OCI-M2 (cell line): ENCODE measurements around the gene SCAF4.
"Not testable (repeated sequence)": the region's sequence is repeated elsewhere in the genome, so short reads cannot be mapped to it uniquely, and the experiment has no call there.

ENCODE experiments used
- DNase-seq: peaks from one replicate; lab custom pipeline; 2025; ENCODE audit not compliant: unreplicated experiment; lab: John Stamatoyannopoulos, UW

Gene SCAF4

DNA sequence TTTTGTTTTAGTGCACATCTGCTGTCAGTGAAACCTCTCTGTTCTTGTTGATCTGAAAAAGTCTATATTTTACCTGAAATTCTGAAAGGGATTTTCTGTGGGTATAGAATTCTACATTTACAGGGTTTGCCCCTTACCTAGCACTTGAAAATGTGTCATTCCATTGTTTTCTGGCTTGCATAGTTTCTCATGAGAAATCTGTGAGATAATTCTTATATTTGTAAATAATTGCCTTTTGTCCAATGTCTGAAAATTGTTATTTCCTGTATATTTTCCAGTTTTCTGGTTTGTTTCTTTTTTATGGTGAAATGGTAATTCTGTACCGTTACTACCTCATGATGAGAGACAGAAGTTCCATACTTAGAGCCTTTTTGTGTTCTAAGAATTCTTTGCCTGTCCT is 11.8 kb upstream of the SCAF4 start:
- DNase-seq = no peak

DNA sequence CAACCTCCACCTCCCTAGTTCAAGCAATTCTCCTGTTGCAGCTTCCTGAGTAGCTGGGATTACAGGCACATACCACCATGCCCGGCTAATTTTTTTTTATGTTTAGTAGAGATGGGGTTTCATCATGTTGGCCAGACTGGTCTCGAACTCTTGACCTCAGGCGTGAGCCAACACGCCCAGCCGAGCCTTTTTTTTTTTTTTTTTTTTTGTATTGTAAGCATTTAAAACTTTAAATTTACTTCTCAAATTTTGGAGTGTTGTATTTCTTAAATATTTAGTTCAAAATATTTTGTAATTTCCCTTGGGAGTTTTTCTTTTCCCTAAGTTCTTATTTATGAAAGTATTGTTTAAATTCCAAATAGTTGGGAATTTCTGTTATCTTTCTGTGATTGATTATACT is 9.2 kb upstream of the SCAF4 start:
- DNase-seq = no peak

DNA sequence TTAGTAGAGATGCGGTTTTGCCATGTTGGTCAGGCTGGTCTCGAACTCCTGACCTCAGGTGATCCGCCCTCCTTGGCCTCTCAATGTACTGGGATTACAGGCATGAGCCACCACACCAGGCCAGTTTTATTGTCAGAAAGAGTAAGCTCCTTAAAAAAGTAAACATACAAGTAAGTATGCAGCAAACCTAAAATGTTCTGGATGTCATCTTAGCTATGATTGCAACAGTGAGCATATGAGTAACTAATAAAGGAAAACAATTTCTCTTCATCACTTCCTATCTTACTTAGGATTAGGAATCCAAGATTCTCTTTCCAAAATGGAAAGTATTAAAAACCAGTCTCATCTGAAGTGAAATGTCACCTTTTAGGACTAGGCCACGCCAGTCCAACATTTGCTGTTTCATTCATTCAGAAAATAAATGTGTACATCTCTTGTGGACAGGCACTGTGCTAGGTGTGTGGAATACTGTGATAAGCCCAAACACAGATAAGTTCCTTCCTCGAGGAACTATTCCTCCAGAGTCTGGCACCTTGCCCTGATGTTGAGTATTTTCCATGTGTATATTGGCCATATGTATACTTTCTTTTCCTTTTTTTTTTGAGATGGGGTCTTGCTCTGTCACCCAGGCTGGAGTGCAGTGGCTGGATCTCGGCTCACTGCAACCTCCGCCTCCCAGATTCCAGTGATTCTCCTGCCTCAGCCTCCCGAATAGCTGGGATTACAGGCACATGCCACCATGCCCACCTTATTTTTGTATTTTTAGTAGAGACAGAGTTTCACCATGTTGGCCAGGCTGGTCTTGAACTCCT is 5.9 kb upstream of the SCAF4 start:
- not testable (repeated sequence) for DNase-seq

DNA sequence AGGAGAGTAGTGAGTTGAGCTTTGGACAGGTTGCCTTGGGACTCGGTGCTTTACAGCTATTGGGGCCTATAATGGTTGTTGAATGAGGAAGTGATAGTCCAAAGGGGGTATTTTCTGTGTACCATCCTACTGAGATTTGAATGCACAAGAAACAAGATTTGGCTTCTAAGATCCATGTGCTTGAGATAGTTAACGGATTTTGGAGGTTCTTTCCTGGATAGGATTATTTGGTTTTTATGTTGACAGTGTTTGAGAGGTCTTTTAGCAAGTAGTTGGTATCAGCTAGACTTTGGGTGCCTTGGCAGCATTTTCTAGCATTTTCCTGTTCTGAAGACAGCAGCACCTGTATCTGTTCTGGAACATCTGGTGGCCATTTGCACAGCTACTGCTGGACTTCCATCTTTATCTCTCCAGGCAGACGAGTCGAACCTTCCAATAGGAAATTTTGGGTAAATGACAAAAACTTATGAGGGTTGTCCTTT is 3.6 kb upstream of the SCAF4 start:
- no peak for DNase-seq

DNA sequence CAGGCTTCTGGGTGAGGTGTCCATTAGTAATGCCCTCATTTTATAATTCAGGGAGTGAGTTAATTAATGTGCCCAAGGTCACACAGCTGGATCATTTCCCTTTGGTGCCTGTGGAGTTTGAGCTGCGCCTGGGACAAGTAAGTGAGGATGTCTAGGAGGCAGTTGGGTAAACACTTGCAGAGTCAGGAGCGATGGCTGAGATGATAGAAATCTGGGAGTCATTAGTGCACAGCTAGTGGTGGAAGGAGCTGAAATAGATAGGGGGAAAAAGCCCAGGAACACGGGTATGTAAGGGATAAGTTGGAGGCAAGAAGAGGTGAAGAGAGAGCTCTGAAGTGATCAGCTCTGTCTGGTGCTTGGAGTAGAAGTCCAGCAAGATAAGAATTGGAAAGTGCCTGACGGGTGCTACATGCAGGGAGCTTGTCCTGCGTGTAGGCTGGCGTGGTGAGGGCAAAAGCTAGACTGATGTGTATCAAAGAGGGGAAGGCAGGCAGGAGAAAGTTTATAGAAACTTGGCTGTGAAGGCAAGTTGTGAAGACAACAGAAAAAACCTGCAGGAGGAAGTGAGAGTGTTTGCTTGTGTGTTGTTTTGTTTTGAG is 1.7 kb upstream of the SCAF4 start:
- no peak for DNase-seq

DNA sequence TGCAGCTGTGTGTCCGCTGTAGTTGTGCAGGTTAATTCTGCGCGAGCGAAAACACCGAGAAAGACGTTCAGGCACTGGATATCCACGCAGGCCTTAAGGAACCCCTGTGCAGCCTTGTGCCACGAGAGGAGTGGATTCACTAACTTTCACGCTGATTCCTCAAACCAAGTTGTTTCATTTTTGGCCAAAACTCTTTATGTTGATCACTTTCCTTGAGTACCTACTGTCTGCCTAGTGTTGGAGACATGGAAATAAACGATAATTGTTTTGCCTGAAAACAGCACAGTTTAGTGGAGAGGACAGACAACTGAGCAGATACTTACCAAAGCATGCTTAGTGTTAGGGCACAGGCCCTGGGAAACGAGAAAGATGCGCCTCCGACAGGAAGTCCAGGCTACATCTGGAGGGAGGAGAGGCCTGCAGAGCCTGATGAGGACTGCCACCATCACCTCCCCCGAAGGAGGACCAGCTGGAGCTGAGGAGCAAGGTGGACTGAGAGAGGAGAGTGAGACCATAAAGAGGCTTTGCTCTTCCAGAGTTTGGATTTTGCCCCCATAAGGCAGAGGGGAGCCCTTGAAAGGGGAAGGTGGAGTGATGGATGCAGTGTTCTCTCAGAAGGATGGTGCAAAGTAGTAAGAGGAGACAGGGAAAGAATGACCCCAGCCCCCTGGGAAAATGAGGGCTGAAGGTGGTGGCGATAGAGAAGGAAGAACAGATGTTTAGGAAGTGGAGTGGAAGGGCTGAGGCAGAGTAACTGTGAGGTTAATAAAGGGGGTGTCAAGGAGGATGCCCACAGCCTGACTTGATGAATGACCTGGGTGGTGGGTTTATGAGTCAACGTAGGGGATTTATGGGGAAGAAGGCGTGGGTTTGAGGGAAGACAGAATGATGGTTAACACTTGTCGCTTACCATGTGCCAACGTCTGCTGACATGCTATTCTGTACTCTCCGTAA is 956 bp upstream of the SCAF4 start:
- DNase-seq = no peak

DNA sequence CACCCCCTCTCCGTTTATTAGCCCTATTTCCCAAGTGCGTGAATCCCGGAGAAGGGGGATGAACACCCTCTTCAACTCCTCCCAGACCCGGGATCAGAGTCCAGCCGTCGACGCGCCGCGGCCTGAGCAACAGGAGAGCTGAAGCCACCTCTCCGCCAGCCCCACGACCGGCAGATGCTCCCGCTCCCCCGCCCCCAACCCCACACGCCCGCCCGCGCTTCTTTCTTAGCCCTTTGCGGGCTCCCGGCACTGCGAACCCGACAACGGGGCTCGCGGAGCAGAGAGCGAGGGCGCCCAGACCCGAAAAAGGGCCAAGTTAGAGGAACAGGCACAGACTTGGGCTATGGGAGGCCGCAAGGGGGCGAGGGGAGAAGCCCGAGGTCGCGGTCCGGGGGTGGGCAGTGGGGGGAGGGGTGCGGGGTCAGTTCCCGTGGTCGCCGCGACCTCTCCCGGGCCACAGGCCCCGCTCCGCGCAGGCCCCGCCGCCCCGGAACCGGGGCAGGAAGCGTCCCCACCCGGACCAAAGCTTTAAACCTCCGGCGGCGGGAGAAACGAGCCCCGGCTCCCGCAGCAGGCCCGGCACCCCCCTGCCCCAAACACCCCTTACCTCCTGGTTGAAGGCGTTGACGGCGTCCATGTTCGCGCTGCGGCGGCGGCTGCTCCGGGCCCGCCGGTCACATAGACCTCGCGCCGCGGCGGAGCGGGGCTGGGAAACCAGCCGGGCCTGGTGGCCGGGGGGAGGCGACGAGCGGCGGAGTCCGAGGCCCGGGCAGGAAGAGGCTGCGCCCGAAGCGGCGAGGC is 662 bp downstream of the SCAF4 start:
- no peak for DNase-seq

DNA sequence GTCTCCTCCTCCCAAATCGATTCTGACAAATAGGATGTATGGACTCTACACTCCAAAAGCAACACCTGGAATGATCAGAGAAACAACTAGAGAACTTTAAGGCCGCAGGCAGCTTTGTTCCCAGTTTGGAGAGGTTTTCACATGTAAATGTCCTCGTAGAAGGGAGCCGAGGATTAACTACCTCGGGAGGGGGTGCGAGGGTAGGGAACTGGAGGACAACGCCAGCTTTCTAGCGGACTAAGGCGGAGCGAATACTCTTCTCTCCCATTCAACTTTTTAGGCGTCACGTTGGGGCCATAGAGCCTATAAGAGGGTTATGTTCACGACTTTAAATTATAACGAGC is 1.2 kb downstream of the SCAF4 start:
- DNase-seq = no peak

DNA sequence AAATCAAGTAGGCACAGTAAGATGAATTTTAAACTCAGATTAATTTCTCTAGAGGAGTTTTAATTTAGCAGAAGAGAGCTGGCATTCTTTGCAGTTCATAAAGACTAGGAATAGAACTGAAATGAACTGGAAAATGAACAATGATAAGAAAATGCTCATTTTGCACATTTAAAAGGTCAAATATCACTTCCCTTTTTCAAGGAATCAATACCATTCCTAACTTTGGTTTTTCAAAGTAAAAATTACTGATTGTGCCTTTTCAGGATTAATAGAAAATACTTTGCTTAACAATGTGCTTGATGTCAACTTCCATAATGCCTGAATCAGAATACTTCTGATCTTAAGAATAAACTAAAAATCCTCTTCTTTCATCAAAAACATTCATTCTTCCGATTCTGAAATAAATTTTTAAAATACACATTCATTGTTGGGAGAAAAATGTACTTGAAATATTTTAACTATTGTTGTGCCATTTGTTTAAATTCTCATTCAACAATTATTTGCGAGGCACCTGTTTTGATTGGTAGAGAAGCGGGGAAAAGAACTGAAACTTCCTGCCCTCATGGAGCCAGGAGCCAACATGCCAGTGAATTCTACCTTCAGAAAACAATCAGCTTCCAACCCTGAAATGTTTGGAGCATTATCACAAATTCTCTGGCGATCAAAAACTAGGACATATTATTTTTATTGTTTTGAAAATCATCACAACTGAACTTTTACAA is 2.1 kb downstream of the SCAF4 start:
- DNase-seq = no peak

DNA sequence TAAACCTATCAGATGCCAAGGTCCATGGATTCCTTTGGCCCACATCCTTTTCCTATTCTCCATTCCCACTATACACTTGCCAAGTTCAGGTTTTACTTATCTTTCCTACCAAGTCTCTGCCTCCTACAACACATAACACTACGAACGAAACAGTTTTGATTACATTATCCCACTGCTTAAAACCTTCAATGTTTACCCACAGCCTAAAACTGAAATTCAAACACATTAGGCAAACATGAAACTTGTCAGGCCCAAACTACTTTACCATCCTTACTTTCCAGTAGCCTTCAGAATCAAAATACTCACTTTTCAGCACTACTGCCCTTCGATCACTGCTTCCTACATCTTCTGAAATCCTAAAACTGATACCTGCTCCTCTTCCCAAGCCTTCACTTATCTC is 3.0 kb downstream of the SCAF4 start:
- no peak for DNase-seq

DNA sequence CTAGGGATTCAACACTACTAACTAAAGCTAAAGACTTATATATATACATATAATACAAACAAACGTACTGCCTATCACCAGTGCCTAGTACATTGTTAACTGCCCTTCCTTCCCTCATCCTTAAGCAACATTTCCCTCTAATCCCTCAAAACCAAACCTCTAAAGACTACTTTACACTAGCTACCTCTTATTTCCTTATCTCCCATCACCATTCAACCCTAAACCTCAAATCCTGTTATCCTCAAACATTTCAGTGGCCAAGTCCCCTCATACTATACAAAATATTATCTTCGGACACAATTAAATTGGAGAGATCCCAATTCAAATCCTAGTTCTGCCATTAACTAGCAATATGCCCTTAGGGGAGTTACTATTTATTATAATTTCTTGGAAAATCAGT is 3.7 kb downstream of the SCAF4 start:
- no peak for DNase-seq

DNA sequence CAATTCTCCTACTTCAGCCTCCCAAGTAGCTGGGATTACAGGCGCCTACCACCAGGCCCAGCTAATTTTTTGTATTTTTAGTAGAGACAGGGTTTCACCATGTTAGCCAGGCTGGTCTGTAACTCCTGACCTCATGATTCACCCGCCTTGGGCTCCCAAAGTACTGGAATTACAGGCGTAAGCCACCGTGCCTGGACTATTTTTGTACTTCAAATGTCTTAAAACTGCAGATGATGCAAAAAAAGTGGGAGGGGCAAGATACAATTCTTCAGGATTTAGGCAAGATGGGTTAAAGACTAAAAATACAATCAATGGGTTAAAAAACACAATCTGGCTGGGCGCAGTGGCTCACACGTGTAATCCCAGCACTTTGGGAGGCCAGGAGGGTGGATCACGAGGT is 4.7 kb downstream of the SCAF4 start:
- no peak for DNase-seq

DNA sequence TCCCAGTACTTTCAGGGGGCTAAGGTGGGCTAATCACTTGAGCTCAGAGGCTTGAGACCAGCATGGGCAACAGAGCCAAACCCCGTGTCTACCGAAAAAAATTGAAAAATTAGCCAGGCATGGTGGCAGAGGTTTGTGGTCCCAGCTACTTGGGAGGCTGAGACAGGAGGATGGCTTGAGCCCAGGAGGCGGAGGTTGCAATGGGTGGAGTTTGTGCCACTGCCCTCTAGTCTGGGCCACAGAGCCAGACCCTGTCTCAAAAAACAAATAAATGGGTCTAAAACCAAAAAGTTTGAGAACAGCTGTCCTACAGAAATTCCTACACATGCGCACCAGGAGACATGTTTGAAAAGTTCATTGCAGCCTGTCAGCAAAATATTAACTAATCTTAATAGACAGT is 5.5 kb downstream of the SCAF4 start:
- DNase-seq = no peak

DNA sequence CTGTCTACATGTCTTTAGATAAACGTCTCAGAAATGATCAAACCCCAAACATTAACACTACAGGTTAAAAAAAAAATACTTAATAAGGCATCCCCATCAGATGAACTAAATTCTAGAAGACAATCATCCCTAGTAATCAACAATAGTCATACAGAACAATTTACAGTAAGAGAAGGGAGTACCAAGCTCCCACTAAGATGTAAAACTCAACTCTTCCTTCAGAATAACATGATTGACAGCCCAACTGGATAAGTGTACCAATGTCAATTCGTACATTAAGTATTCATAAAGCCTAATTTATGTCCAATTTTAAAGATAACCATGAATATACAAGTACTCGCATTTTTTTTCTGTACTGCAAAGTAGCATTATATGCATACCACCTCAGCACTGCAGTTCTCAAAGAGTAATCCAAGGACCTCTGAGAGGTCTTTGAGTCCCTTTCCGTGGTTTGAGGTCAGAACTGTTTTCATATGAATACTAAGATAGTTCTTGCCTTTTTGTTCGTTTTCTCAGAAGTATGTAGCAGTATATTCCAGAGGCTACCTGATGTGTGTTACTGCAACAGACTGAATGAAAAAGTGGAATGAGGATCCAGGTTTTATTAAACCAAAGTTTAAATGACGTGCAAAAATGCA is 6.6 kb downstream of the SCAF4 start:
- no peak for DNase-seq

DNA sequence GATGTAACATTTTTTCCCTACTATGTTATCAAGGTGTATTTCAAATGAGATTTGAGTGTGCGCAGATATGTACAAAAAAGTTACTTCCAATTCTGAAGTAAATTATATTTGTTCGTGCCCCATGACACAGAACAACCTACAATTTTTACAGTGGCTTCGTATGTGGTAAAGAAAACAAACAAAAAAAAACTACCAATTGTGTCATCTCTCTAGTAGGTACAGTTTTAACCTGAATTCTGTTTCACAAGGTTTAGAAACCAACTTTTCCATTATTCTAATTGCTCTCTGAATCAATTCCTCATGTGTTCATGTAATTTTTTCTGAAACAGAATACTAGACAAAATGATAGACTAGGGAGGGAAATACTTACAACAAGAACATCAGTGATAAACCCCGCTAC is 7.4 kb downstream of the SCAF4 start:
- no peak for DNase-seq

DNA sequence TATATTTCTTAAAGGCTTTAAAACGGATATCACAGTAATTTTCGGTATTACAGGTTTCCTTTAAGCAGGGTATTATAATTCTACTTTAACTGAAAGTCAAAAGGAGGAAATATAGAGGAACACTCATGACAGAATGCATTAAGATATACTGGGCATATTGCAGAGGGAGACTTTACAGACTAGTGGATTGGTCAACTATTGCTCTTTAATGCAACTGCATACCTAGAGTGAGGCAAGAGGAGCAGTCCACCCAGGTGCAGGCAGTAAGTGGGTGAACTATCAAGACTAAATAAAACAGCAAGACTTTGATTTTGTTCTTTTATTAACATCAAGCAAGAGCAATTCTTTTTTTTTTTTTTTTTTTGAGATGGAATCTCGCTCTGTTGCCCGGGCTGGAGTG is 10.5 kb downstream of the SCAF4 start:
- DNase-seq = no peak

DNA sequence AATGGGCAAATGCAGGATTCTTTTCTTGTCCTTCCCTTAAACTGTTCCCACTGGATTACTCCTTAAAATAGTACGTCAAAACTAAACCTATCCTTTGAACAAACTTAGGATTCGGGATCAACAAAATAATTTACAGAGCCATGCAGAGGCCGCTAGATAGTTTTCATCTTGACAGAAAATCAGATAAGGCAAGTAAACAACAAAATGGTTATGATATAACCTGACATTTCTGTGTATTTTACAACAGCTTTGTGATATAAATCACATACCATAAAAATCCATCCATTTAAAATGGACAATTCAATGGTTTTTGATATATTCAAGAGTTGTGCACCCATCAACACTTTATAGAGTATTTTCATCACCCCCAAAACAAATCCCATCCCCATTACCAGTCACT is 11.2 kb downstream of the SCAF4 start:
- no peak for DNase-seq

DNA sequence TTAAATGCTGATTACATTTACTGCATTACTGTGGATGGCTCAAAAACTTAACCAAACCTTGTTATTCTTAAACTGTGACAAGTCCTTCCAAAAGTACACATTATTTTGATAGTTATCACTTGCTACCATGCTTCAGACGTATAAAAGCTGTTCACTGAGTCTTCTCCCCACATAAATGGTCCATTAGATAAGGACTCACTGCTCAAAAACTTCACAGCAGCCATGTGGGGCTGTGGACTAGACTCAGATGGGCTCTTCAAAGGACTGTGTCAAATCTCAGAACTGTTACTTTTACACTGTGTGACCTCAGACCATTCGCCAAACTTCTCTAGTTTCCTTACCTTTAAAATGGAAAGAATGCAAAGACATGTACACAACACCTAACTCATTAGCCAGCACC is 11.6 kb downstream of the SCAF4 start:
- no peak for DNase-seq

DNA sequence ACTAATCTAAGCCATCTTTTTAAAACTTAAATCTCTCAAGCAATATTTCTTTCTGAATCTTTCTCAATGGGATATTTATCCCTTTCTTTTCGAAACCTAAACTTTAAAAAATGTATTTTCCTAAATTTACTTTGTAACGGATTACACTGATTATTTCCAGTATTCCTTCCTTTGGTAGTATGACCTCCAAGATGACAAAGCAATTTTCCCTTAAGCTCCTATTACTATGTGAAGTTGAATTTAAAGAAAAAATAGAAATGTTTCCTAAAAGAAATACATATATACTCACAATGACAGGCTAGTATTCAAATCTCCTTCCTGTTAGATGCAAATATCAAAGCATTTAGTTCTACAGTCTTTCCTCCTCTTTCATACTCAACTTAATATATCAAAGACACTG is 15.8 kb downstream of the SCAF4 start:
- no peak for DNase-seq
